Sigmoid colon (tissue), 4 donors: Measurements from ENCODE around the gene NOL6.

Experiments used
- POLR2A ChIP-seq, 2 donors: fragments of 450-650 bp; IDR thresholded peaks; one replicate each; pipeline ENCODE4 v1.6.1; 2016; ENCODE audit warnings: antibody characterized with exemption in 2 of 2, mild to moderate bottlenecking in 2 of 2, moderate library complexity in 2 of 2
- POLR2AphosphoS5 ChIP-seq, 4 donors: sonication (generic); formaldehyde crosslinking; IDR thresholded peaks; one replicate each; pipeline ENCODE4 v1.6.1; 2017; ENCODE audit warnings: antibody characterized with exemption in 4 of 4

GRCh38 chr9:33480976-33481375 is 7.3 kb upstream of the NOL6 start:
- TF ChIP-seq POLR2A (IDR thresholded peaks at IDR 0.05) = no peak
- TF ChIP-seq POLR2AphosphoS5 (IDR thresholded peaks at IDR 0.05) = no peak
